LNCaP clone FGC (cell line): ENCODE data around the gene ACER3.
"Not testable (repeated sequence)": the region's sequence is repeated elsewhere in the genome, so short reads cannot be mapped to it uniquely, and the experiment has no call there.

Experiments used
- DNase-seq: peaks from one replicate; pipeline ENCODE4 v3.0.0-alpha.2; 2011; ENCODE audit warnings: low read depth
- H3K4me3 ChIP-seq: 2 replicates; pipeline ENCODE4 v1.5.1; 2011; ENCODE audit warnings: mild to moderate bottlenecking, low read depth, low read length, control low read depth
- CTCF ChIP-seq: IDR thresholded peaks from 2 replicates; pipeline ENCODE4 v1.5.1; 2012; ENCODE audit warnings: mild to moderate bottlenecking; ENCODE audit not compliant: control insufficient read depth, insufficient read depth; ENCODE audit errors: extremely low read depth

Gene ACER3

GRCh38 chr11:77044356-77044755 lies 183.6 kb downstream of the ACER3 start:
- no peak overlapping the region for H3K4me3 ChIP-seq
- DNase-seq = no peak
- no peak for TF ChIP-seq CTCF

GRCh38 chr11:77044886-77045285 lies 184.2 kb downstream of the ACER3 start:
- TF ChIP-seq CTCF = no peak
- no peak overlapping the region for H3K4me3 ChIP-seq
- no peak for DNase-seq

- DNase-seq = no peak
Measured at GRCh38 chr11:77046060-77046501, 185.4 kb downstream of the ACER3 start.

GRCh38 chr11:77047007-77047927 lies 186.5 kb downstream of the ACER3 start:
- no peak overlapping the region for H3K4me3 ChIP-seq
- TF ChIP-seq CTCF = peak; percentile 56

More at GRCh38 chr11:77046060-77046501, 185.4 kb downstream of the ACER3 start:
- H3K4me3 ChIP-seq = no peak overlapping the region
- TF ChIP-seq CTCF = peak; percentile 99

GRCh38 chr11:77047928-77048446 lies 187.3 kb downstream of the ACER3 start:
- not testable (repeated sequence) for H3K4me3 ChIP-seq, DNase-seq

More at GRCh38 chr11:77047007-77047927, 186.5 kb downstream of the ACER3 start:
- peak; percentile 83 for DNase-seq

- no peak overlapping the region for H3K4me3 ChIP-seq
- no peak for DNase-seq
- no peak for TF ChIP-seq CTCF
Measured at GRCh38 chr11:77049026-77049425, 188.3 kb downstream of the ACER3 start.

- no peak for DNase-seq
- H3K4me3 ChIP-seq = no peak overlapping the region
- no peak for TF ChIP-seq CTCF
Measured at GRCh38 chr11:77051511-77051910, 190.8 kb downstream of the ACER3 start.
